SH-SY5Y (cell line): ENCODE data around the gene AKR1C1.

Experiments used
- GATA2 ChIP-seq: IDR thresholded peaks from 2 replicates; pipeline ENCODE4 v1.6.1; 2011; ENCODE audit warnings: mild to moderate bottlenecking, low read depth, low read length
- GATA3 ChIP-seq: IDR thresholded peaks from 2 replicates; pipeline ENCODE4 v1.6.1; 2011; ENCODE audit warnings: low read depth, mild to moderate bottlenecking, low read length, moderate library complexity

DNA sequence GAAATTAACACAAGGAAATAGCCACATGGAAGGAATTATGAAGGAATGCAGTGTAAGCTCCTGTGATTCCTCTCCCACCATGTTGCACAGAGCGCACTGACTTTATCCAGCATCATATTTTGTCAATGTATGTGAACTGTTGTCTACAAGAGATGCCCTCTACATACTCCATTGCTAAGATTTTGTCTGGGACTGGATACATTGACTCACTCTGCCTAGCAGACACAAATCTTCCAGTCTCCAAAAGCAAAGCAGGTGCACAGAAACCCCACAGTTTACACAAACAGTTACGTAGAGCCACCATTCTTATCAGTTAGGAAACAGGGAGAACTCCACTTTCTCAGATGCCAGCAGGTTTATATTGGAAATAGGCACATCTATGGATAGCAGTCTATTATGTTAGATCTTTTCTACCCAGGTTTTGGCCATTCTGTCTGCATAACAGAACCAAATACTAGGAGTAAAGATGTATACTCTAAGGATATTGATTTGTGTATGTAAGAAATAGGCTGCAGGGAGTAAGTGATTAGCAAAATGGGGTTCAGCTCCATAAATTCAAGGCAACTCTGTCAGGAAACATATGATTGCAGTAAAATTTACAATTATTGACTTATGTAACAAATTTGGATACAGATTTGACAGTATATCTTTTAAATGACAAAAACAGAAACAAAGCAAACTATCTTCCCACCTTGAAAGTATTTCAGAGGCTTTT lies 39.0 kb downstream of the AKR1C1 start:
- TF ChIP-seq GATA2, result no peak
- TF ChIP-seq GATA3, result no peak
